Measurements from ENCODE around the gene C22orf31.

Gene C22orf31

DNA sequence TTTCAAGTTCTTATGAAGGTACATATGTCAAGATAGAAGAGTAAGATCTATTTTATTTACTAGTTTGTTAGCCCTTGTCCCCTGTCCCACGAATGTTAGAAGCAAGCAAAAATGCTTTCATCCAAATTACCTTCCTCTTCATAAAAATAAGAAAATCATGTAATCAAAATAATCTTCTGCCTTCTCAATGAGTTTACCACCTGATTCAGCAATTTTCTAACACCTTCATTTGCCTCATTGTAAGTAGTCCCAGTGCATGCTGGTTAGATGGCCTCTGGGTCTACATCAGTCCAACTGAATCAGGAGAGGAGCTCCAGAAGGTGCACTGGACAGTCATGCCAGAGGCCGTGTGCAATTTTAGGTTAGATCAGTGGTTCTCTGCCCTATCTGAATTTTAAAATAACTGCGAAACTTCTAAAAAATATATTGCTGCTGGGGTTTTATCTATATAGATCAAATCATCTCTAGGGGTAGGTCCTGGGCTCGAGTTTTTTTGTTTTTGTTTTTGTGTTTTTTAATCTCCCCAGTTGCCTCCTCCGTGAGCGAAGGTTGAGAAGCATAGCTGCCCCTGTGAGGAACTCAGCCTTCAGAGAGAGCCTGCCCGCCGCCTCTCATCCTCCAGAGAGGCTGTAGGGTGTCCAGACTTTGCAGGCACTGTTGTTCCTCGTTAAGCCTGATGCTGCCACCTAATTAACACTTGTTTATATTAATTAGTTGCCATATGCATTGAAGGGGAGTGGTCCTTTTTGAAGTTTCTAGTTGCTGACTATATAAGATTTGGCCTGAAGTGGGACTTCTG is 32.2 kb downstream of the C22orf31 start:
- DNase-seq (ENCODE audit: low spot score): no peak

DNA sequence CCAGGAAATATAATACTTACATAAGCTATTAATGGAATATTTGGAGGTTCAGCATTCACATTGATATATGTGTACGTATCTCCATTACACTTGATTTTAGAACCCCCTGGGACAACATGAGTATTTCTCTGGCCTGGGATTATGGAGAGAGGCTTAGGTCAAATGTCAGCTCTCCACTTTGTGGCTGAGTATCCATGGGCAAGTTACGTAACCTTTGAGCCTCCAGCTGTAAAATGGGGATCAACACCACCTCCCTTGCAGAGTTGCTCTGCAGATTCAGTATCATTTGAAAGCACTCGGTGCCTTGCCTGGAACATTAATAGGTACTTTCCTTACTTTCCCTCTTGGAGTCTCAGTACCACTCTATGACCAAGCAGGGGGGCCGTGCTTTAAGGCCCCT is 33.2 kb downstream of the C22orf31 start:
- no peak for DNase-seq (ENCODE audit: low spot score)

DNA sequence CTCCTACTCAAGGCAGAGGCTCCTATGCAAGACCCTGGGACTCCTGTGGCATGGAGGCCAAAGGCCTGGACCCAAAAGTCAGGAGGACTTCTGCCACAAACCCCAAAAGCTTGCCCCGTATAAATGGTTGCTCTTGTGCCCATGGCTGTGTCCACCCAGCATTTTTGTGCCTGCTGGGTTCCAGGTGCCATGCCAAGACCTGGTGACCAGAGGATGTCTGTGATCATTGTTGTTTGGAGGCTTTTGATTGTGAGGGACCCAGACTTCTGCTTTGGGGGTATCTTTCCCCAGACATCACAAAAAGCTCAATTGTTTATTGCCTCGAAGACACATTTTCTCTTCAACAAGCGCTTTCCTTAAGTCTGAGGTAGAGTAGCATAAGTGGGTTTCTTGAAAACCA is 35.1 kb downstream of the C22orf31 start:
- DNase-seq (ENCODE audit: low spot score): no peak

DNA sequence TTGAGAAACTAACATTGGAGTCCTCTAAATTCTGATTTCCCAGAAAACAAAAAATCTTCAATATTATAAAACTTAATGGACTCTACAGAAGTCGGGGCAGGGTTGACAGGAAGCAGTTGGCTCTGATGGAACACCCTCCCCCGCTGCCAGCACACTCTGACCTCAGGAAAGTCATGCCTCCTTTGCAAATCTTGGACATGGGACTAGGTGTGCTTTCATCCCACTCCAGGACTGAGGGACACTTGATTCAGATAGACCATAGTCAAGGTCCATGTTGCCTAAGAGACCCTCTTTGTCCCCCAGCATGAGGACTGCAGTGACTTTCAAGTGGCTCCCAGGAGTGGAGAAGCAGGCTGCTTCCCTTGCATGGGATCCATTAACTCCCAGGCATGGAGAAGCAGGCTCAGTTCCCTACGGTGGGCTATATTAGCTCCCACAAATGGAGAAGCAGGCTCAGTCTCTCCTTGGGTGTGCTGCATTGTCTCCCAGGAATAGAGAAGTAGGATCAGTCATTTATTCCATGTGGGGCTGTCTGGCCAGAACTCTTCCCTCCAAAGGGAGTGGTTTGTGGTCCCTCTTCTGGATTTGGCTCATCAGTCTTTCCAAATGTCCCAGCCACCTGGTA is 38.3 kb downstream of the C22orf31 start:
- no peak for DNase-seq (ENCODE audit: low spot score)

DNA sequence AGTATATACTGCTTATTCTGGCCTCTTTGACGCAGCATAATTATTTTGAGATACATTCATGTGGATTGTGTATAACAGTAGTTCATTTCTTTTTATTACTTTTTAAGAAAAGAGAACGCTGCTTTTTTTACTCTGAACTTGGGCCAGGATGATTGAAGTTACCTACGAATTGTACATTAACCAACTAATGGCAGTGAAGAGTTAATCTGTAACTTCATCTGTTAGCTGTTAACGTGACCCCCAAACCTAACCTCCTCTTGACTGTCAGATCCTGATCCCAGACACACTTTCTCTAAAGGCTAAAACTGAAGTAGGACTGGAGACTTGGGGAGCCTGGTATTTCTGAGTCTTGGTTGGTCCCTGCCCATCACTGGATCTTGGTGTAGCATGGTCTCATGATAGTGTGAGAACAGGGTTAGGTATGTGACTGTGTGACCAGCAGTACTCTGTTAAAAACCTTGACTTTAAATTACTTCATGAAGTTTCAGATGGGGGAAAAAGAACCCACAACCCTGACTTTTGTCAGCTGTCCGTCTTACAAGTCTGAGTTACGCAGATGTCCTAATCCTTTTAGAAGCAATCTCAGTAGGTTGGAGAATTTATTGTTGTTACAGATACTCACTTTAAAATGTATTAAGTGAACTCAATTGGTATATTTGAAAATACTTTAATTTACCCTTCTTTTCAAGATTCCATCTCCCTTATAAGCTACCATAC is 39.4 kb downstream of the C22orf31 start:
- no peak for DNase-seq (ENCODE audit: low spot score)

DNA sequence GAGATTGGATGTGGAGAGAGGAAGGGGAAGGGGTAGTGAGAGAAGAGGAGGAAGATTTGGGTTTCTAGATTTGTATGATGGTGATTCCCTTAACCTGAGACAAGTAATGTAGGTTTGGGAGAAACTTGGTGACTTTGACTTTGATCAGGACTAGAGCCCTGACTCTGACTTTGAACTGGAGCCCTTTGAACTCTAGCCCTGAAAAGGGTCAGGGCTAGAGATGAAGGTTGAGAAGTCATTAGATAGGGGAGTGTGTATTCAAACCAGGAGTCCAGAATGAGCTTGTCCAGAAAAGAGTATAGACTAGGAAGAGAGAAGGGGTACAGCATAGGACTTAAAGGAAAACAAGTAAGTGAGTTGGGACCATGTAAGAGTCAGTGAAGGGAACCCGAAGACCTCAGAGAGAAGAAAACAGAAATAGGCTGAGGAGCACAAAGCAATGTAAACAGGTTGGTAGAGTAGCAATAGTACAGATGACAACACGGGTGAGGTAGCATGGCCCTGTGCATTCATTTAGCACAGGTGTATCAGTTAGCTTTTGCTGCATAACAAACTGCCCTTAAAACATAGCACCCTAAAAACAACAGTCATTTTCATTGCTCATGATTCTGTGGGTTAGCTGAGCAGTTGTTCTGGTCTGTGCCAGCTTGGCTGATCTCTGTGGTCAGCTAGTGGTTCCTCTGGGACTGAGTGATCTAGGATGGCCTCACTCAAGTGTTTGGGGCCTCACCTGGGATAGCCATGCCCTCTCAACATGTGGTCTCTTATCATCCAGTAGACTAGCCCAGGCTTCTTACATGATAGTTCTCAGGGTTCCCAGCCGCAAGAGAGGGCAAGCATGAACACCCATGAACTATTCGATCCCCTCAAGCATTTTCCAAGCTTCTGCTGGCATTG is 43.1 kb downstream of the C22orf31 start:
- no peak for DNase-seq (ENCODE audit: low spot score)

DNA sequence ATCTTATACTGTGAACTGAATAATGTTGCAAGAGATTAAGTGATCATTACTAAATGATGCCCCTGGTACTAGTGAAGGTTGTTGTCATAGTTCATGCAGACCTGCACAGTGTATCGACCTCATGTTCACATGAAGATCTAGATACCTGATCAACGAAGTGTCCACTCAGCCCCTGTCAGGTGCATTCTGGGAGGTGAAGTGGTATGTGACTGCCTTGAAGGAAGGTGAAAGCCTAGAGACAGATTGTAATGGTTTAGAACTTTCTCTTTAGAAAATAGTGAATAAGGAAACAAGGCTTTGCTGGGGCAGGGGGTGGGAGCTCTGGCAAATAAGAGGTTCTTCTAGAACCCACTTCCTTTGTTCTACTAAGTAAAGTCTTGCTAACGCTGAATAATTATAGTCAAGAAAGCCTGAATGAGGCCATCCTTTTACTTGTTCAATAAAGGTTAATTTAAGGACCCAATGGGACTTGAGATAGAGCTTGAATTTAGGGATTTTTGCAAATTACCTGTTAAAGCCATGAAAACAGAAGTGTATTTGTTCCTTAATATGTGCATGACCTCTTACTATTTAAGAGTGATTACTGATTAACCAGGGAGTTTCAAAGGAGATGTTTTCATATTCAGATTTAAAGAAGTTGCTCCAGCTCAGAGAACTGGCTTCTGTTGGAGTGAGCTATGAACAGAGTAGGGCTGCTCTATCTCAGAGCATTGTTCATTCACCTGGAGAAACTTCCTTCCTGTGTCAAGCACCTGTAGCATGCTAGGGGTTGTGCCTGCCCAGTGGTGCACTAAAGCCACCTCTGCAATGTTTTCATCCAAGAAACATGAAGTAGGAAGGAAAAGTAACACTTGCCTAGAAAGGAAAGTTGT is 45.3 kb downstream of the C22orf31 start:
- DNase-seq (ENCODE audit: low spot score): no peak

DNA sequence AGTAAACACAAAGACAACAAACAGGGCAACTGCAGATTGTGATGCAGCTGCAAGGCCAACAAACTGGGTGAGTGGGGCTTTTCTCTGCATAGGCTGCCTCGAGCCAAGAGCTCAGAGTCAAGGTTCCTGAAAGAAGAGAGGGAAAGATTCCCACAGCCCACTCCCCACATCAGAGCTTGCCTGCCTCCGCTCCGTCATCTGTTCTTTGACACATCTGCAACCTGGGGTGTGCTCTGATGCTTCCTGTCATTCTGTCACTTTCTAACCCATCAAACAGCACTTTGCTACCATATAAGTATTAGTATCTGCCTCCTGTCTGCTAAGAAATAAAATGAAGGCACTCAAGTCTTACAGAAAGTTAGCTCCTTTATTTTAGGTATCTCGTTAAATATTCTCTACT is 46.9 kb downstream of the C22orf31 start:
- DNase-seq (ENCODE audit: low spot score): no peak

DNA sequence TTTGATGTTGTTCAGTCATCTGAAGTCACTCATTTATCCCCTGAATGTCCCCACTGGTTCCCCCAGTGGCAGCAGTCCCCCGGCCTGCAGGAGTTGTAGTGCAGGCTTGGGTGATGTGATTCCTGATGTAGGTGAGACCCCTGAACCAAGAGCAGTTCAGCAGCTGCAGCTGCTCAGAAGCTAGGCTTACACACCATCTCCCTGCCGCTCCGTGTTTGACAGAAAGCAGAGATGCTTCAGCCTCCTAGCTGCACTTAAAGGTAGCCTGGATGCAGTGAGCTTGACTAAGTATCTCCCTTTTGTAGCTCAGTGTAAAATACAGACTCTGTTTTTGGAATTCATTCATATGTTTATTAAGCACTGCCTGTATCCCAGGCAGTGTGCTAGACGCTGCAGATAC is 47.3 kb downstream of the C22orf31 start:
- no peak for DNase-seq (ENCODE audit: low spot score)

DNA sequence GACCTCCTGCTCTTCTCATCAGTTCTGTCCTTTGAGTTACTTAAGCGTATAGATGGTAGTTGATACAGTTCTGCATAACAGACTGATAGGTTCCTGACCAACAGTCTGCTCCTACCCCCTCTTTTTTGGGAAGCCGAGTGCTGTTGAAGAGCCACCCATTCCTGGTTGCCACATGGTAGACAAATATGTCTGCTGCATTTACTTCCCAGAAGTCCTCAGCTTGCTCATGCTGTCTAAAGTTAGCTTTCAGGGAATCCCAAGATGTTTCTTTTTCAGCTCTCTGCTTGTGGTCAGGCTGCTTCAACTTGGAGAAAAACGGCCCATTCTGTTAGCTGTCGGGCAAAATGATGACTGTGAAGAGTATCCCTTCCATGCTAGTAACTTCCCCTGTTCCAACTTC is 48.7 kb downstream of the C22orf31 start:
- DNase-seq (ENCODE audit: low spot score): no peak

DNA sequence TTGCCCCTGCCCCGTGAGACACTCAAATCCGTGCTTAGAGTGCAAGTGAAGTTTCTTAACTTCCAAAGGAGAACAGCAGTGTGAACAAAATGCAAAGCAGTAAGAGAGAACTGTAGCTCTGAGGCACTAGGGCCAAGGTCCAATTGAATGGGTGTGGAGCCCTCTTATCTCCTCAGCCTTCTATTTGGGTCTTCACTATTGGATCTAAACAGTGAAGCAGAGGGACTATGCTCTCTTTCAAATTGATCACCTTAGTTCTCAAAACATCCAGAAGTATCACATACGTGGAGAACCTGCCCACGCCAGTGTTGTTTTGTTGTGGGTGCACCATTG is 49.6 kb downstream of the C22orf31 start:
- no peak for DNase-seq (ENCODE audit: low spot score)

DNA sequence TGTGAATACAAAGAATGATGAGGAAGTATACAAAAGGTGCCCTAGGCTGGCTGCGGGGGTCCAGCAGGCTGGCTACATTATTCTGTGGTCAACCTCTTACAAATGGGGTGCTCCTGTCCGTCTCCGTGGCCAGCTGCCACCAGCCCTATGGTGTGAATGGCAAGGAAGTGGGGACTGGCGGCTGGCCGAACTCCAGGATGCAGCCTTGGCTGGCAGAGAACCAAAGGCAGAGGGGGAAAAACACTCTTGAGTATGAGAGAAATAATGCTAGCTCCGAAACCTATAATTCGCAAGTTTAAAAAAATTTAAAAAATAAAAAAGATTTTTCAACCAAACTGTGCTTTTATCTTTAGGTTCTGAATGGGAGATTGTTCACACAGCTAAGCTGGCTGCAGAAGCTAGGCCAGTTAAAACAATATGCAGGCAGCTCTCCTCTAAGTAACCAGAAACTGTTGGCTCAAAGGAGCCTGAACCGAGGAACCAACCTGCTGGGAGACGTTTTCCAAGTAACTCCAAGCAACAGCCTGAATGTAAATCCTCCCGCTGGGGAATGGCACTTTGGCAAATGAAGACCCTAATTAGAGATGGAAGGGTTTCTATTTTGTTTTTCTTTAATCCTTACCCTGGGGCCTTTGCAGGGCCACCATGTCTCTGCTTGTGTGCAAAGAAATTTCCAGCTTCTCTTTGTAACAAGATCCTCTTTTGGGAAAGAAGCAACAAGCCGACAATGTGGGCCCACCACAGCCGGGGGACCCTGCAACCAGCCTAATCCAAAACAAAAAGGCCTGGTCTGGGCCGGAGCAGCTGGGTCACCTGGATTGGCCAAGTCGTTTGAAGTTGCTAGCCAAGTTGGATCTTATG is 50.2 kb downstream of the C22orf31 start:
- no peak for DNase-seq (ENCODE audit: low spot score)

DNA sequence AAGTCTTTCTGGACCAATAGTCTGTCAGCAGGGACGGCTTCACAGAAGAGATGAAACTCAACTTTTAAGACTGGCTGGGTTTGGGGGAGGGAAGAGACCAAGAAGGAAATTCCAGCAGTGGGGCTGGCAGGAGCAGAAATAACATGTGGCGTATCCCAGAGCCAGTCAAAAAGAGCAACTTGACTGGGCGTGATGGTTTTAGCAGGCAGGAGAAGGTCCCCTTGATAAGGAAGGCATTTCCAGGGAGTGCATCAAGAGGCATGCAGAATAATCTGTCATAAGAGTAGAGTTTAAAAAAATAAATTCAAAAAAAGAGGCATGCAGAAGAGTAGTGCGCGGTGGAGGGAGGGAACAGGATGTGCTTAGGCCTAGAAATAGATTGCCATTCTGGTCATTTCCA is 52.5 kb downstream of the C22orf31 start:
- DNase-seq (ENCODE audit: low spot score): no peak

Measured in hematopoietic multipotent progenitor cell treated with erythropoietin and hydrocortisone succinate and interleukin-3 and kit ligand, for 17 days (in vitro differentiated cells).